GM19043 (cell line): ENCODE data around the gene MT1M.
"Not testable (repeated sequence)": the region's sequence is repeated elsewhere in the genome, so short reads cannot be mapped to it uniquely, and the experiment has no call there.

Experiments
- ATAC-seq: cut with Tn5 transposase; IDR thresholded peaks from one replicate; pipeline ENCODE4 v1.9.1; 2021; ENCODE audit warnings: low read depth; ENCODE audit not compliant: unreplicated experiment

MT1M gene

GRCh38 chr16:56671691-56672090 is 39.2 kb downstream of the MT1M start:
- ATAC-seq: not testable (repeated sequence)

GRCh38 chr16:56672171-56672570 is 39.7 kb downstream of the MT1M start:
- not testable (repeated sequence) for ATAC-seq

- no peak for ATAC-seq
Measured at GRCh38 chr16:56672761-56673536, 40.5 kb downstream of the MT1M start.

GRCh38 chr16:56673921-56674320 is 41.5 kb downstream of the MT1M start:
- ATAC-seq: no peak

GRCh38 chr16:56674570-56674969 is 42.1 kb downstream of the MT1M start:
- not testable (repeated sequence) for ATAC-seq

- no peak for ATAC-seq
Measured at GRCh38 chr16:56675685-56676210, 43.3 kb downstream of the MT1M start.

- no peak for ATAC-seq
Measured at GRCh38 chr16:56677474-56677873, 45.0 kb downstream of the MT1M start.

GRCh38 chr16:56679078-56679730 is 46.7 kb downstream of the MT1M start:
- ATAC-seq: no peak

GRCh38 chr16:56679818-56680217 is 47.4 kb downstream of the MT1M start:
- no peak for ATAC-seq

GRCh38 chr16:56681939-56682702 is 49.7 kb downstream of the MT1M start, which contains the start of gene MT1X:
MT1X (plus strand) TSS chr16:56682470; CDS start chr16:56682541, 71 bp downstream.
- peak; percentile 97 for ATAC-seq

- no peak for ATAC-seq
Measured at GRCh38 chr16:56682703-56683397, 50.4 kb downstream of the MT1M start.
